GM12891 (cell line): Measurements from ENCODE around the gene GAA.

Source experiments
- POLR2A ChIP-seq: IDR thresholded peaks from 2 replicates; pipeline ENCODE4 v1.6.1; 2011; ENCODE audit warnings: low read depth, low read length, control low read depth
- POLR2AphosphoS5 ChIP-seq: IDR thresholded peaks from 2 replicates; pipeline ENCODE4 v1.6.1; 2011; ENCODE audit warnings: low read depth, low read length, control low read depth
- TAF1 ChIP-seq: IDR thresholded peaks from 2 replicates; pipeline ENCODE4 v1.6.1; 2011; ENCODE audit warnings: low read depth, low read length, control low read depth

- TF ChIP-seq POLR2AphosphoS5 (no peak), POLR2A (no peak), TAF1 (no peak)
Measured at GRCh38 chr17:80145076-80146075, 44.0 kb downstream of the GAA start.
